ENCODE results near the gene PALD1. TPM values are rescaled to one million over a fixed set of nuclear protein-coding genes. Genes with fewer than 3 reads are reported as not detected.

PALD1 gene
- total RNA-seq, 4 donors from 2014 or later, result 5.4 to 10.9 (median 9.2) TPM

DNA sequence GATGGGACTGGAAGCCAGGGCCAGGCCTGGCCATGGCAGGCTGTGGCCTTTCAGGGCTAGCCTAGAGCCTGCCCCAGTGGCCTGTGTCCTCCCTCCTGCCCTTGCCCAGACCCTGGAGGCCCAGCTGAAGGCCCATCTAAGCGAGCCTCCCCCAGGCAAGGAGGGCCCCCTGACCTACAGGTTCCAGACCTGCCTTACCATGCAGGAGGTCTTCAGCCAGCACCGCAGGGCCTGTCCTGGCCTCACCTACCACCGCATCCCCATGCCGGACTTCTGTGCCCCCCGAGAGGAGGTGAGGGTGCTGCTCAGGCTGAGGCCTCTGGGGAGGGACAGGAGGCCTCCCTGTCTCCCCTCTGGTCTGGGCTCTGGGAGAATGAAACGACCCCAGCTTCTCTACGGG is 60.9 kb downstream of the PALD1 start:
- Histone ChIP-seq H3K36me3 (peaks cover 0 to 18% (median 0%) of the 10 kb centered on the region in 3 donors), H3K4me1 (peaks cover 0 to 22% (median 0%) of the 10 kb centered on the region in 4 donors), H3K4me3 (no peak overlapping the region), H3K27ac (no peak overlapping the region), H3K9me3 (no peaks in the 10 kb centered on the region), H3K27me3 (no peaks in the 10 kb centered on the region)
- DNase-seq (ENCODE audit: low spot score in 2 of 2), result no peak
- 78 to 87% methylated on average over 6 to 7 of the region's 7 CpGs for WGBS, 2 donors
- TF ChIP-seq POLR2A (IDR thresholded peaks at IDR 0.05) (no peak), EP300 (IDR thresholded peaks at IDR 0.05) (no peak)
- TF ChIP-seq, protein P1, sequence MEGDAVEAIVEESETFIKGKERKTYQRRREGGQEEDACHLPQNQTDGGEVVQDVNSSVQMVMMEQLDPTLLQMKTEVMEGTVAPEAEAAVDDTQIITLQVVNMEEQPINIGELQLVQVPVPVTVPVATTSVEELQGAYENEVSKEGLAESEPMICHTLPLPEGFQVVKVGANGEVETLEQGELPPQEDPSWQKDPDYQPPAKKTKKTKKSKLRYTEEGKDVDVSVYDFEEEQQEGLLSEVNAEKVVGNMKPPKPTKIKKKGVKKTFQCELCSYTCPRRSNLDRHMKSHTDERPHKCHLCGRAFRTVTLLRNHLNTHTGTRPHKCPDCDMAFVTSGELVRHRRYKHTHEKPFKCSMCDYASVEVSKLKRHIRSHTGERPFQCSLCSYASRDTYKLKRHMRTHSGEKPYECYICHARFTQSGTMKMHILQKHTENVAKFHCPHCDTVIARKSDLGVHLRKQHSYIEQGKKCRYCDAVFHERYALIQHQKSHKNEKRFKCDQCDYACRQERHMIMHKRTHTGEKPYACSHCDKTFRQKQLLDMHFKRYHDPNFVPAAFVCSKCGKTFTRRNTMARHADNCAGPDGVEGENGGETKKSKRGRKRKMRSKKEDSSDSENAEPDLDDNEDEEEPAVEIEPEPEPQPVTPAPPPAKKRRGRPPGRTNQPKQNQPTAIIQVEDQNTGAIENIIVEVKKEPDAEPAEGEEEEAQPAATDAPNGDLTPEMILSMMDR (IDR thresholded peaks at IDR 0.05), result no peak

DNA sequence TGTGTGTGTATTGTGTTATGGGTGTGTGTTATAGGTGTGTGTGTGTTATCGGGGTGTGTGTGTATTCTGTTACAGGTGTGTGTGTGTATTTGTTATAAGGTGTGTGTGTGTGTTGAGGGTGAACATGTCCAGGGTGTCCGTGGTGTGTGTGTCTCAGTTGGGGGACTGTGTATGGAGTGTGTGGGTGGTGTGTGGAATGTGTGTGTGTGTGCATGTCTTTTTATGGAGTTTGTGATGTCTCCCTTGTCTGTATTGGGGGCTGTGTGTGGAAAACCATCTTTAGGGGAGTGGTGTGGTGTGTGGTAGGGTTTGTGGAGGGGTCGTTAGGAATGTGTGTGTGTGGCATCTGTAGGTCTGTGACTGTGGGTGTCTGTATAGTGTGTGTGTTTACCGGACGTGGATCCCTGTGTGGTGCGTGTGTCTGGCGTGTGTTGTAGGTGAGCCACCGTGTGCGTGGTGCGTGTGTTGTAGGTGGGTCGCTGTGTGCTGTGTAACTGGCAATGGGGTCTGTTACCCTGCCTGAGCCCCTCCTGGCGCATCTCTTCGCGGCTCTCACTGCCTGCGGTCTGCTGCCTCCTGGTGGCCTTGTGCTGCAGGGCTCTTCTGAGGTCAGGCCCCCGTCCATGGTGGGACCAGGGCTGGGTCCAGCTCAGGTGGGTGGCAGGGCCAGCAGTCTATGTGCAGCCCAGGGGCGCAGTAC is 61.7 kb downstream of the PALD1 start:
- Histone ChIP-seq H3K9me3 (no peaks in the 10 kb centered on the region), H3K27me3 (no peaks in the 10 kb centered on the region), H3K27ac (no peak overlapping the region), H3K4me1 (peaks cover 0 to 22% (median 0%) of the 10 kb centered on the region in 4 donors), H3K36me3 (peaks cover 0 to 18% (median 0%) of the 10 kb centered on the region in 3 donors), H3K4me3 (no peak overlapping the region)
- TF ChIP-seq POLR2A (IDR thresholded peaks at IDR 0.05), result no peak
- TF ChIP-seq, protein P1 (IDR thresholded peaks at IDR 0.05), result peak; percentile 29 to 71 (median 50)
- 66 to 72% methylated on average over 15 to 17 of the region's 17 CpGs for WGBS, 2 donors
- no peak for DNase-seq (ENCODE audit: low spot score in 2 of 2)

DNA sequence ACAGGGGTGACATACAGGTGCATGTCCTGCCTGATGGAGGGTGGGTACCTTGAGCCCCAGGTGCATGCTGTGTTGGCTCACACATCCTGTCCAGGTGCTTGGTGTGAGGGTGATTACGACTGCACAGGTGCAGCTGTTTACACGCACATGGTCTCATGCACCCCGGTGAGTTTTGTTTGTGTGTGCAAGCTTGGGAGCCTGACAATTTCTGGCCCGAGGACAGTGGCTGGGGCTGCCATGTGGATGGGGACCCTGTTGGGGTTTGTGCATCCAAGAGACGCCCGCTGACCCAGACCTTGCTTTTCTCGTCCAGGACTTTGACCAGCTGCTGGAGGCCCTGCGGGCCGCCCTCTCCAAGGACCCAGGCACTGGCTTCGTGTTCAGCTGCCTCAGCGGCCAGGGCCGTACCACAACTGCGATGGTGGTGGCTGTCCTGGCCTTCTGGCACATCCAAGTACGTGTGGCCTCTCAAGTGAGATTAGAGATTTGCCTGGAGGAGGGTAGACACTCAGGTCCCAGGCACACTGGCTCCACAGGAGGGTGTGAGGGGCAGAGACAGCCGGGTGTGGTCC is 62.3 kb downstream of the PALD1 start:
- no peaks in the 10 kb centered on the region for H3K9me3 ChIP-seq
- TF ChIP-seq POLR2A (IDR thresholded peaks at IDR 0.05) (no peak), EP300 (IDR thresholded peaks at IDR 0.05) (no peak)
- TF ChIP-seq, protein P1 (IDR thresholded peaks at IDR 0.05), result no peak
- peaks cover 0 to 18% (median 0%) of the 10 kb centered on the region in 3 donors for H3K36me3 ChIP-seq
- DNase-seq (ENCODE audit: low spot score in 2 of 2), result no peak
- H3K27ac ChIP-seq, result no peak overlapping the region
- WGBS, 2 donors, result 89 to 94% methylated on average over 7 to 15 of the region's 15 CpGs
- H3K4me3 ChIP-seq, result no peak overlapping the region
- peaks cover 0 to 22% (median 0%) of the 10 kb centered on the region in 4 donors for H3K4me1 ChIP-seq
- H3K27me3 ChIP-seq, result no peaks in the 10 kb centered on the region

GRCh38 chr10:70541736-70542564 is 63.4 kb downstream of the PALD1 start:
- H3K27ac ChIP-seq, result no peak overlapping the region
- no peak overlapping the region for H3K4me3 ChIP-seq
- DNase-seq (ENCODE audit: low spot score in 2 of 2), result no peak
- TF ChIP-seq POLR2A (IDR thresholded peaks at IDR 0.05), result no peak
- no peak for TF ChIP-seq EP300 (IDR thresholded peaks at IDR 0.05)
- TF ChIP-seq, protein P1 (IDR thresholded peaks at IDR 0.05), result no peak
- no peaks in the 10 kb centered on the region for H3K27me3 ChIP-seq
- no peaks in the 10 kb centered on the region for H3K9me3 ChIP-seq
- peaks cover 0 to 18% (median 0%) of the 10 kb centered on the region in 3 donors for H3K36me3 ChIP-seq
- WGBS, 2 donors, result 84 to 85% methylated on average over 12 to 14 of the region's 14 CpGs
- peaks cover 0 to 13% (median 0%) of the 10 kb centered on the region in 4 donors for H3K4me1 ChIP-seq

Data from tibial nerve (tissue), 4 donors.